ENCODE results near the gene SDHAF3.

DNA sequence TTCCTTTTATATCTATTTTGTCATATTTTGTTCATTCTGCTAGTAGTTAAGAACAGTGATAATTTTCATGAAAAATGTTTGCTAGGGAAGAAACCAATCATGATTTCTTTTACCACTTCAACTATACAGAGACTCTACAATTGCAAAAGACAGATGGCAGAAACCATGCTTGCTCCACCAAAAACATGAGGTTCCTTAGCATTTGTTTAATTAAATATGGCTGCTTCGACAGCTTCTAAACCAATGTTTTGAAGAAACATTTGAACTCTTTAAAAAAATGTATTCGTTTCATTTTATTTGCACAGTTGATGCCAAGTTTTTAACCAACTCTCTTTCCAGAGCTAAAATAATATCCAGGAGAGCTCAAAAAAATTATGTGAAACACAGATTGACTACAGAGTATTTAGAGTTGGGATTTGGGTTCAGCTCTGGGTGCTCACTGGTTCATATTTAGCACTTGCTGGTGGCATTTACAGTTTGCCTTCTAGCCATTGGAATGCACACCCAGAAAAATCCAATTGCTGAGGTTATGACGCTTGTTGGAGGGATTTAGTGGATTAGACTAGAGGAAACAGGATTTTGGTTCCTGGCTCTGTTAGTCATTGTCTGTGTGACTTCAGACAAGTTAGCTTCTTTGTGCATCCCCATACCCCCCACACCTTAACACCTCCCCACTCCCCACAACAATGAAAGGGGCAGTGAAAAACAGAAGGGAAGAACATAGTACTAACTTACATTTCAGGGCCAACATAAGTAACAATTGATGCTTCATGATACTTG lies 35.8 kb upstream of the SDHAF3 start:
- TF ChIP-seq CTCF (conservative IDR thresholded peaks at IDR 0.05) (no peak), EZH2 (IDR thresholded peaks at IDR 0.05; ENCODE audit: low read depth) (no peak)
